Measurements from ENCODE around the gene NPM1.

NPM1 gene

DNA sequence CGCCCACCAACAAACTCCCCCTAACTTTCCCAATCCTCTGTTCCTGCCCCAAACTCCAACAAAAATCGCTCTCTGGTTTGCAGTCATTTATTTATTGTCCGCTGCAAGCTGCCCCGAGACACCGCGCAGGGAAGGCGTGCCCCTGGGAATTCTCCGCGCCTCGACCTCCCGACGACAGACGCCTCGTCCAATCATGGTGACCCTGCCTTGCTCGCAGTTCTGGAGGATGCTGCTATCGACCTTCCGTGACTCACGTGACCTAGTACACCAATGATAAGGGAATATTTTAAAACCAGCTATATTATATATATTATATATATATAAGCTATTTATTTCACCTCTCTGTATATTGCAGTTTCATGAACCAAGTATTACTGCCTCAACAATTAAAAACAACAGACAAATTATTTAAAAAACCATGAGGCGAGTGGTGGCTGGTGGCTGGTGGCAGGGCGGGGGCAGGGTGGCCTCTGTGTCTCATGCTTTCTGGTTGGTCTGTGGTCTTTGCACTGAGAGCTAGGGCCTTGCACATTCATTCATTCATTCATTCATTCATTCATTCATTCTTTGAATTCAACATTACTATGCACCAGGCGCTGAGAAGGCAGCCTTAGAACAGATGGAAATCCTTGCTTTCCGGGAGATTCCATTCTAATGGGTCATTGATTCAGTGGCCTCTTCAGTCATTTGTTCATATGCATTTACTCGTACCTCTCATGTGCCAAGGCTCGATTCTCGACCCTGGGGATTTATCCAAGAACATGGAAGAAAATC is 69.7 kb downstream of the NPM1 start:
- H3K4me3 ChIP-seq (ENCODE audit: control insufficient read depth, low read depth, low read length): no peak overlapping the region
- no peak for DNase-seq (ENCODE audit: low read depth)
- no peak for TF ChIP-seq CTCF (conservative IDR thresholded peaks at IDR 0.05; ENCODE audit: control insufficient read depth, insufficient read depth, low read depth, low read length)

GRCh38 chr5:171459839-171460238 is 72.2 kb downstream of the NPM1 start:
- no peak overlapping the region for H3K4me3 ChIP-seq (ENCODE audit: control insufficient read depth, low read depth, low read length)
- DNase-seq (ENCODE audit: low read depth): no peak
- TF ChIP-seq CTCF (conservative IDR thresholded peaks at IDR 0.05; ENCODE audit: control insufficient read depth, insufficient read depth, low read depth, low read length): no peak

All from fibroblast of mammary gland (primary cell).